AG08396 (cell line): Measurements from ENCODE around the gene CRIP3.
A peak's percentile ranks its signal among the peaks of the same experiment; 100 is the strongest.

Experiments
- DNase-seq: peaks from one replicate; pipeline ENCODE4 v3.0.0; 2012; ENCODE audit warnings: low spot score, mixed read lengths

The CRIP3 gene

DNA sequence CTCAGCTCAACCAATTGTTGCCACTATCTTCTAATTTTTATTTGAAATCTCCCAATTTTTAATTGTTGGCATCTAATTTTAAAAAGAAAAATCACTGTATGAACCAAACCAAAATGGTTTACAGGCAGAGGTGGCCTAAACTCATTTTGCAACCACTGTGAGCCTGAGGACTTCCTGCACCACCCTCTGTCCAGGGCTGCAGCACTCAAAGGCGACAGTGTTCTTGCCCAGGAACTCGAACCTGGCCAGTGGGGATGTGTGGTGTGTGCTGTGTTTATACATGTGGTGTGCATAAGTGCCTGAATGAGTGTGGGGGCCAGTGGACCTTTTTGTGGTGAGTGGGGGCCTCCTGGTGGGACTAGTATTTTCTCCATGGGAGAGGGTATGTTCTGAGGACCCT lies 34.9 kb downstream of the CRIP3 start:
- no peak for DNase-seq

DNA sequence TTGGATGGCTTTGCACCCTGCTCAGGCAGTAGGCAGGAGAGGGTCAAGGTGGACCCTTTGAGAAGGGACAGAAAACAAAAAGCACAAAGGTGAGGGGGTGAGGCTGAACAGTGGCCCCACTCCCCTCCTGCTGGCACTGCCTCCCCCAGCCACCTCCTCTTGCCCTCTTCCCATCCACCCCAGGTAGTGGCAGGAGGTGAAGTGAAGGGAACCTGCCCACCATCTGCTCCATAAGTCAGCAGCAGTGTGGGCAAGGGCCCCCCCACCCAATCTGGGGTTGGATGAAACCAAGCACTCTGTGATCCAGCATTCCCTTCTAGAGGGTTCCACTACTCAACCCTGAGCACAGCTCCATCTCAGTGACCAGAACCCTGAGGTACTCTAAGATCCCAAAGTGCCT lies 36.7 kb downstream of the CRIP3 start:
- no peak for DNase-seq

DNA sequence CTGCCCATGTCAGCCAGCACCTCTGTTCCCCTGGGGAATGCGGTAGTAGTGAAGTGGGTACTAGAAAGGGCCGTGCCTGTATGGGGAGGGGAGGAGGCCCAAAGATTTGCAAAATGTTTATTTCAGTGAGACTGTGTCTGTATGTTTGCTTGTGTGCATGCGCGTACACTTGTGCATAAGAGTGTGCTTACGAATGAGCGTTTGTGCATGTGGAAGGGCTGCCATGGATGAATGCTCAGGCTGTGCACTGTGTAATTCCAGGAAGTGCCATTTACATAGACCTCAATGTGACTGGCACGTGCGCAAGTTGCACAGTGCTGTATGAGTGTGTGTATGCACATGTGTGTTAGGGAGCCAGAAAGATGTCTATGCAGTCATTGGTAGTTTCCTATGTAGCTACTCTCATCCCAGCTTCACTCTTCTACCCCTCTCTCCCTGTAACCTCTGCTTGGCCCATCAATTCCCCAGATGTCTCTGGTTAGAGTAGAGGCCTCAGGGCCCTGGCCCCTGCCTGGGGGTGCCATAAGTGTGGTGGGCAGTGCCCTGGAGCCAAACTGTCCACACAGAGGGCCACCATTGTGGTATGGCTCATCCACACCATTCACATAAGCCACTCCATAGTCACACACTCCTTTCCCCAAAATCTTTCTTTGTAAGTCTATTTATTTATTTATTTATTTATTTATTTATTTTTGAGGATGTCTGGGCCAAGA lies 37.4 kb downstream of the CRIP3 start:
- no peak for DNase-seq

DNA sequence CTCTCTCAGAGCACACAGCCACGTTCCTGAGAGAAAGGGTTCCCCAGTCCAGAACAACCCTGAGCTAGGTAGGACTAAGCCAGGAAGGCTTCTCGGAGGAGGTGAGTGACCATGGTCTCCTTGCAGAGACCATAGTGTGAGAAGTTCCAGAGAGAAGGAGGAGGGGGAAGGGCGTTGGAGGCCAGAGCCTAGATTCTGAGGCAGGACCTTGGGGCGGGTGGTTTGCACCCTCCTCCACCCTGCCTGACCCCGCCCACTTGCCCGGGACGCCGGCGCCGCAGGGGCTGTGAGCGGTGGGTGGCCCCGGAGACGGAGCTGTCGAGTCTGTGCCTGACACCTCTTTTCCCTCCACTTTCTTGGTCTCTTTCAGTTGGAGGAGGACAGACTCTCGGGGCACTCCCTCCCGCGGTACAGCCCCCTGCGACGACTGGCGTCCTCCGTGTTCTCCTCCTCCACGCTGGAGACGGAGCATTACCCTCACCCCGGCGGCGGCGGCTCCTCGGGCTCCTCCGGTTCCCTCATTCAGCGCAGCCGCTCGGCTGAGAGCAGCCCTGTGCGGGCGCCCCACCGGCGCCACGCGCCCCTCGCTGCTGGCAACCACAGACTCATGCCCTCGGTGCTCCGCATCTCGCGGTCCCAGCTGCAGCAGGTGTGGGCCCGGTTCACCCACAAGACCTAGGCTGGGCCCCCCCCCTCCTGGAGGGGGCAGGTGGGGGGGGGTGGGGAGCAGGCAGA lies 39.2 kb downstream of the CRIP3 start:
- DNase-seq: no peak

DNA sequence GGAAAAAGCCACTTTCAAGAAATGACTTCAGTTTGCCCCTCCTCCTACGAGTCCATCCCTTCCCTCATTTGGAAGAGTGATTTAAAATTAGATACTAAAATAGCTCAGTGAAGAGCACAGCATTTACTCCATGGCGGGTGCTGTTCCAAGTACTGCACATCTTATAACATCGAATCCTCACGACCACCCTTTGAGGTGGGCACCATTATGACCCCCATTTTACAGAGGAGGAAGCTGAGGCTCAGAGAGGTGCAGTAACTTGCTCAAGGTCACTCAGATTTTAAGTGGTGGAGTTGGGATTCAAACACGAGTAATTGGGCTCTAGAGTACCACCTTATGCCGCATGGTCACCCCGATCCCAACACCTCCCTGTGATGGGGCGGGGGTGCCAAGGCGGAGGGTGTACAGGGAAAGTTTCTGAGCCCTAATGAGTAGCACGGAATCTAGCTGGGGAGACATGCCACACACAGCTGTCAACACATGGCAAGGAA lies 39.8 kb downstream of the CRIP3 start:
- no peak for DNase-seq

DNA sequence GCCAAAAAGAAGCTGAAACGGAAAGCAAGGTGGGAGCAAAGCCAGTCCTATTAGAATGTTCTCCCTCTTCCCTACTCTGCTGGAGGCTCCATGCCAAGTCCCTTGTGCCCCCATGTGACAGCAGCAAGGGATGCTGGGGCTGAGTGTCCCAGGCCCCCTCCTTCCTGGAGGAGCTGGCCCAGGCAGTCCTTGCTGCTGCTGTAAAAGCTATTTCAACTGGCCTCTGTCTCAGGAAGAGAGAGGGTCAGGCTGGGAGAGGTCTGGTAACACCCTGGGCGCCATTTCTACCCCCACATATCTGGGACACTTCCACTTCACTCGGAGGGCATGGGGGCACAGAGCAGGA lies 40.3 kb downstream of the CRIP3 start:
- DNase-seq: no peak

DNA sequence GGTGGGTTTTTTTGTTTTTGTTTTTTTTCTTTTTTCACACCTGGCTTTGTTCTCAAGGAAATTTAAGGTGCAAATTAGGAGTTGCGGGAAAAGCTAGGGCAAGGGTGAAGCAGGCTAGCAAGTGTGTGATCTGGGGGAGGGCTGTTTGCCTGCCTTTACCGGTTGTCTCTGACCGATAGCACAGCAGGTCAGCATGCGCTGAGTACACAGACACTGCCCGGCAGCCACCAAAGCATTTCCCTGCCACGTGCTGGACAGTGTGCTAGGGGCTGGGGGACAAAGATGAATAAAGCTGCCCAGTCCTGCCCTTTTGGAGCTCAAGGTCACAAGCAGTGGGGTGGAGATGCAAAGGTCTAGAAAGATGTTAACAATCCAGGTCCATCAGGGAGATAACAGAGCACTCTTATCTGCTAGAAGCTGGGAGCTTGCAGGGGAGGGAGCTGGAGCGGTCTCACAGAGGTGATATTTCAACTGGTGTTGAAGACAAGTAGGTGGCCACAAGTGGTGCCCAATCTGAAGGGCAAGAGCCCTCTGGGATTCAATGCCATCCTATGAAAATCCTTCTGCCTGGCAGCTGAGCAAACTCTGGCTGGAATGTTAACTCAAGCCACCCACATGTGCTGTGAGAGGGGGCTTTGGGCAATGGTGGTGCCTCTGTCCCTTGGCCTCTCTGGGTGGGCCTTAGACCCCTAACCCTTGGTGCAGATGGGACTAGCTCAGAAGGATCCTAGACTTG lies 40.8 kb downstream of the CRIP3 start:
- no peak for DNase-seq

DNA sequence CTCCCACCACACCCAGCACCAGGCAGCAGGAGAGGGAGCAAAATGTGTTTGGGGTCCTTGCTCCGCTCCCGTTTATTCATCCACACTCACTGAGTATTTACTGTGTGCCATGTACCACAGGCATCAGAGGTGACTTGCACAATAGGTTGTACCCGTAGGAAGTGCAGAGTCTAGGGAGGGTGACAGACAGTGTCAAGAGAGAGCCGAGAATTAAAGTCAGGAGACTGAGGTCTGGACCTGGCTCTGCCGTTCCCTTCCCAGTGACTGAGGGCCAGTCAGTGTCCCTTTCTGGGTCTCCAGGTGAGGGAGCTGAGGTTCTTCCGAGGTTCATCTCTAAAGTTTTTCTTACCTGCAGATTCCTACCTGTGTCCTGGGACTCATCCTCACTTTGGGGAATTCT lies 43.1 kb downstream of the CRIP3 start:
- no peak for DNase-seq

DNA sequence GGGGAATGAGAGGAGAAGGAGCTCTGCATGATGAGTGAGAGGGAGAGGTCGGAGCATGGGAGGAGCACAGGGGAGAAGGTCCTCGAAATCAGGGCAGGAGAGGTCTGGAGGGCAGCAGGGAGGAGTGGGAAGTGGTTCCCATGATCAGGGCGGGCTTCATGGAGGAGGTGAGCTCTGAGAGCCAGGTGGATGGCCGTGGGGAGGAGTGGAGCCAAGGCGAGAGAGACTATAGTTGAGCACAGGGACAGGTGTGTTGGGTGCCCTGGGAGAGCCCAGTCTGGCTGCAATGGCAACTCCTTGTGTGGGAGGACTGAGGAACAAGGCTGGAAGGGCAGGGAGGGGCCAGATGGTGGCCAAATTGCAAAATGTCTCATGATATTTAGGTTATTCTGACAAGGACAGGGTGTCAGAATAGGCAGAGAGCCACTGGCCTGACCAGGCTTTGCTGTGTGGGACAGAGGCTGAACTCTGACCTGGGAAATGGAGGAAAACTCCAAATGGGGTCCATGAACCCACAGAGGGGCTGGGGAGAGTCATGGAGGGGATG lies 44.0 kb downstream of the CRIP3 start:
- DNase-seq: no peak

DNA sequence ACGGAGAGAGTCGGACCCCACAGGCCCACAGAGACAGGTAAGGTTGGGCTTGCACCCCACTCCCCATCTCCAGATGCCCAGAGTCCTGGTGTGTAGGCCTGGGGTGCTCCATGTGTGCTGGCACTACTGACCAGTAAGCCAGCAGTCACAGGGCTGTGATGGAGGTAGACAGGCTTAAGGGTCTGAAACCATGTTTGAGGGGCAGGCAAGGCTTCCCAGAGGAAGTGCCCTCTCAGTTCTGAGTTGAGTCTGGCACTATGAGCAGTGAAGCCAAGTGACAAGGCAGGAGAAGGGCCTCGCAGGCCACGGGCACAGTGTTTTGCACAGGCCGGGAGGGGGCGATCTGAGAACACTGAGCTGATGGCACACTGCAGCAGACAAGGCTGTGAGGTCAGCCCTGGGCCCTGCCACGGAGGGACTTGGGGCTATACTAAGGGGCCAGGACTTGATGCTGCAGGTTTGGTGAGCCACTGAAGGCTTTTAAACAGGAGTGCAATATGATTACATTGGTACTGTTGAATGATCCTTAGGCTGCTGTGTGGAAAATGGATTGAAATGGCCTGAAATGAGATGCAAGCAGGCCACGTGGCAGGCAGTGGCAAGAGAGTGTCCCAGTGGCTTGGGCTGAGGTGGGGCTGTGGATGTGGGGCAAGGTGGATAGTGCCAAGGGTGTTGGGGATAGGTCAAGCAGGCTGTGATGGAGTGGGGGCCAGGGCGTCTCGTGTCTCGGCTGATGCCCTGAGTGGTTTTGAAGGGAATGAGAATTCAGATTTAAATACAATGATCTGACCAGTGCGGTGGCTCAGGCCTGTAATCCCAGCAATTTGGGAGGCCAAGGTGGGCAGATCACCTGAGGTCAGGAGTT lies 45.1 kb downstream of the CRIP3 start:
- peak; percentile 95 for DNase-seq

DNA sequence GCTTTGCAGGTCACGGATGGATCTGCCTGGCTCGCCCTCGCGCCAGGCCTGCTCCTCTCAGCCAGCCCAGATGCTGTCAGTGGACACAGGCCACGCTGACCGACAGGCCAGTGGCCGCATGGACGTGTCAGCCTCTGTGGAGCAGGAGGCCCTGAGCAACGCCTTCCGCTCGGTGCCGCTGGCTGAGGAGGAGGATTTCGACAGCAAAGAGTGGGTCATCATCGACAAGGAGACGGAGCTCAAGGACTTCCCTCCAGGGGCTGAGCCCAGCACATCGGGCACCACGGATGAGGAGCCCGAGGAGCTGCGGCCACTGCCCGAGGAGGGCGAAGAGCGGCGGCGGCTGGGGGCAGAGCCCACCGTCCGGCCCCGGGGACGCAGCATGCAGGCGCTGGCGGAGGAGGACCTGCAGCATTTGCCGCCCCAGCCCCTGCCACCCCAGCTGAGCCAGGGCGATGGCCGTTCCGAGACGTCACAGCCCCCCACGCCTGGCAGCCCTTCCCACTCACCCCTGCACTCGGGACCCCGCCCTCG lies 45.8 kb downstream of the CRIP3 start:
- no peak for DNase-seq

DNA sequence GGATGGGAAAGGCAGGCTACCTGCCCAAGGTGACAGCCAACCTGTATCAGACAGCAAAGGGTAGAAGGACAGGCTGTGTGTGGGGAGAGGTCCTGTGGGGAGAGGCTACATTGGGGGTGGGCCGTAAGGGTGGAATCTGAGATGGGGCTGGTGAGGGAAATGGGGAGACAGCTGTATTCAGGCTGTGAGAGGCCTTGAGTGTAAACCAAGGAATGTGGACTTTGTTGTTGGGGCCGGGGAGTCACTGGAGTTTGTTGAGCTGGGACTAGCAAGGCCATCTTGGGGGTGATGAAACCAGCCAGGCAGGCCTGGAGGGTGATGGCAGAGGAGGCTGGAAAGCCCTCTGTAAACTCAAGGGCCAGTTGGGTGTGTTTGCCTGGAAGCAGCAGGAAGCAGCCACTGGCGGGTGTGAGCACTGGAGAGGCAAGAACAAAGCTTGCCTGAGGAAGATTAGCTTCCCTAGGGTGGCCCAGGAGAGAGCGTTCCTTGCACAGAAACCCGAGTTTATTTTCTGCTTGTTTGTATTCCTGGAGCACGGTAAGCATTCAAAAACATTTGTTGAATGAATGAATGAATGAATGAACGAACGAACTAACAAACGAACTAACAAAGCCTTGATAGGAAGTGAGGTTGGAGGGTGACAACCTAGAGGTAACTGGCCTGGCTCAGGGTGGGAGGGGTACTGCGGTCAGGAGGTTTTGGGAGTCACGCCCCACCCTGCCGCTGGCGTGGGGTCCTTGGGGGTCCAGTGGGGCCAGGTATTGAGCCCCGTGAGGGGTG lies 46.4 kb downstream of the CRIP3 start:
- DNase-seq: no peak

DNA sequence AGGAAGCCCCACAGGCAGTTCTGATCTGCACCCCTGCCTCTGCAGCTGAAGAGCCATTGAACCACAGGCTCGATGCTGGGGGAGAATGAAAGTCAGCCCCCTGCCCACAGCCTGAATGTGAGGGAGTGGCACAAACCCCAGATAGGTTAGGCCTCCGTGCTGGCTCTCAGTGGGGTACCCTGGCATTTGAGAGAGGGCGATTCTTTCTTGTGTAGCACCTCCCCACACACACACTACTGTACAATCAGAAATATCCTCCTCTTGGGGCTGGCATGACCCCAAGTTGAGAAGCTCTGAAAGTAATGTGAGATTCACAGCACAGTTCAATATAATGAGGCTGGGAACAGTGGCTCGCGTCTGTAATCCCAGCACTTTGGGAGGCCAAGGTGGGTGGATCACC lies 47.4 kb downstream of the CRIP3 start:
- DNase-seq: no peak

DNA sequence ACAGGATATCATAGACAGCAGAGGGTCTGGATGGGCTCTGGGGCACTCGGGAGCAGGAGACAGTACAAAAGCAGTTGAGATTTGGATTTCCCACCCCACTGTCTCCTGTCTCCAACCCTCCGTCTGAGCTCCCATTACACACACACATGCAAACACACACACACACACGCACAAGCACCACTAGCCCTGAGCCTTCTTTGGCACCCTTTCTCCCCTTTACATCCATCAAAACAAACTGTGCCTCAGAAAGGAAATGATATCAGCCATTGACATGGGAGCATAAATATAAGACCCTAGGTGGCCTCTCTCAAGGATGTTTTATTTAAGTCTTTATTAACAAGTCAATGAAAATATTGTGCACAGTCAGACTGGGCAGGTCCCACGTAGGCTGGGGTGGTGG lies 47.8 kb downstream of the CRIP3 start:
- no peak for DNase-seq

DNA sequence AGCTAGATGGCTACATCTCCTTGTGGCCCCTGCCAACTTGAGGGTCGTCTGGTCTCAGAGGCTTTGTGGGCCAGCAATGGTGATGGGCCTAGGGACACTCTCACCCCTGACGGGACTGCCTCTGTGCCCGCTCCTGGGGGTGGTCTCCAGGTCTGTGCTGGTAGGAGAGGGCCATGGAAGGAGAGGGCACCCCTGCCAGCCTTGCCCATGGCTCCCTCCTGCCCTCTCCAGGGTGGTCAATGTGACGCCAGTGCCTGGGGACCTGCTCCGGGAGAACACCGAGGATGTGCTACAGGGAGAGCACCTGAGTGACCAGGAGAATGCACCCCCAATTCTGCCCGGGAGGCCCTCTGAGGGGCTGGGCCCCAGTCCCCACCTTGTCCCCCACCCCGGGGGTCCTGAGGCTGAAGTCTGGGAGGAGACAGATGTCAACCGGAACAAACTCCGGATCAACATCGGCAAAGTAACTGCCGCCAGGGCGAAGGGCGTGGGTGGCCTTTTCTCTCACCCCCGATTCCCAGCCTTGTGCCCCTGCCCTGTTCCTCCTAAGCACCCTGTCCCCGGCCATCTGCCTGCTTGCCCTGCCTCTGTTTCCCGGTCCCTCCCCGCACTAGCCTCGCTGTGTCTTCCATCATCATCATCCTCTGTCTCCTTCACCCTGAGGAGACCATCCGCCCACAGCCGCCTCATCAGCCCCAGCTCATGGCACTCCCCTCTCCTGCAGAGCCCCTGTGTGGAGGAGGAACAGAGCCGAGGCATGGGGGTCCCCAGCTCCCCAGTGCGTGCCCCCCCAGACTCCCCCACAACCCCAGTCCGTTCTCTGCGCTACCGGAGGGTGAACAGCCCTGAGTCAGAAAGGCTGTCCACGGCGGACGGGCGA lies 49.6 kb downstream of the CRIP3 start:
- DNase-seq: no peak

DNA sequence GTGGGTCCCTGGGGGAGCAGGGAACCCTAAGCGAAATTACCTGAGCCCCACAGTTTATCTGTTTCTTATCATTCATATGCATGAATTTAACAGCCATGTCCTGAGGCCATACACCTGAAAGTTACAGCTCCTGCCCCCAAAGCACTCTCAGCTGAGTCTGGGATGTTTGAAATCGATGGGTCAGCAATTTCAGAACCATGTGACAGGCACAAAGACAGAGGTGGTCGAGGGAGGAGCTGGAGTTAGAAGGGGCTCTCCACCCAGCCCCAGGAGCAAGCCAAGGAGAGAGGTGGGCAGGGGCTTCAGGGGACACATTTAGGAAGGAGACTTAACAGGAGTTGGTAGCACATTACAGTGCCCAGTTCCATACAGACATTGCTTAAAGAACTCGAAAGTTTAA lies 50.4 kb downstream of the CRIP3 start:
- DNase-seq: no peak

DNA sequence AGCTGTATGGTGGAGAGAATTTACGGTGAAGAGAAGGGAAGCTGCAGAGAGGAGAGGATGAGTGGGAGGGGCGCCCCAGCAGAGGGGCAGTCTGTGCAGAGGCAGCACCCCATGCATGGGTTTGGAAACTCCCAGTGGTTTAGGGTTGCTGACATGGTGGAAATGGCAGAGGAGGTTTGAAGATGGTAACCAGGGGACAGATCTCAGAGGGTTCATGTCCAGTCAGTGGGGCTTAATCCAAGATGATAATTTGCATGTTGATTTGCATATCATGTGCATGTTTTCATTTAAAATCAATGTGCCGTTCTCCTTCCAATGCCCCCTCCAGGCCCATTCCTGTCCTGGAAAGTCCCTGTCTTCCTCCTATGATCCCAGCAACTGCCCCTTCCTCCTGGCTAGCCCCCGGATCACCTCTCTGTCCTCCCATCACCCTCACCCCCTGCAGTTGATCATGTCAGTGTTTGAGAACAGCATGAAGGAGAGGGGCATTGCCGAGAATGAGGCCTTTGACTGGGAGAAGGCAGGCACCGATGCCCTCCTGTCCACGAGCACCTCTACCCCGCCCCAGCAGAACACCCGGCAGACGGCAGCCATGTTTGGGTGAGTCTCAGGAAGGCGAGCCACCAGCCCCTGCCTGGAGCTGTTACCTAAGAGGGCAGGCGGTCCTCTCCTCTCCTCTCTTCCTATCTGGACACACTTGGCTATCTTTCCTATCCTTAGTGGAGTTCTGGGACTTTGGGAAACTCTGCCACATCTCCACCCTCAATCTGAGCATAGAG lies 51.1 kb downstream of the CRIP3 start:
- DNase-seq: no peak

DNA sequence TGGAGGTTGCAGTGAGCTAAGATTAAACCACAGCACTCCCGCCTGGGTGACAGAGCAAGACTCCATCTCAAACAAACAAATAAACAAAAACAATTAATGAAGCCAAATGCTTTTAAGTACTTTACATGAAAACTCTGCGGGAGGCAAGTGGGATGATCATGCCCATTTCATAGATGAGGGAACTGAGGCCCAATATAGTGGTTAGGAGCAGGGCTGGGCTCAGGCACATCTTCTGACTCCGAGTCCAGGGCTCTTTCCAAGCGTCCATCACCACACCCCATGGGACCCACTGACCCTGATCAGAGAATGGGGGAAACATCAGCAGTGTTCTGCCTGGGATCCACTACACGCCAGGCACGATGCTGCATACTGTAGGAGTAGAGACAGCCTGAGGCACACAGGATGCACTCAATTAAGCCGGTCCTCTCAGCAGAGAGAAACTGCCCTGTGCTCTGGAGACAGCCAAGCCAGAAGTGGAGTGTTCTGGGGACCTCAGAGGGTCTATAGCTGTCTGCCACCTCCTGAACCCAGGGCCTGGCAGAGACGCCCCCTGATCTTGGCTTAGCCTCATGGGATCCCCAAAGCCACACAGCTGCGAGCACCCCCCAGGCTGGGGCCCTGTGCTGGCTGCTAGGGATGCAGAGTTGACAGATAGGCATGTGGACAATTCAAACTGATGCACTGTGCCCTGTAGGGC lies 51.8 kb downstream of the CRIP3 start:
- DNase-seq: no peak
